GM12874 (cell line): ENCODE measurements around the gene ZNF576.

Experiments used
- CTCF ChIP-seq: IDR thresholded peaks from 2 replicates; pipeline ENCODE4 v1.5.1; 2011; ENCODE audit warnings: low read depth, mild to moderate bottlenecking, control low read depth, low read length, moderate library complexity; ENCODE audit not compliant: insufficient read depth

The ZNF576 gene

GRCh38 chr19:43644181-43644580 lies 47.8 kb downstream of the ZNF576 start:
- TF ChIP-seq CTCF, result no peak

- no peak for TF ChIP-seq CTCF
These were observed 52.2 kb downstream of the ZNF576 start for GRCh38 chr19:43648633-43649032.

- no peak for TF ChIP-seq CTCF
These were observed 53.1 kb downstream of the ZNF576 start for GRCh38 chr19:43649514-43649913.
